ENCODE results near the gene SLC22A15. TPM values are rescaled to one million over a fixed set of nuclear protein-coding genes. Genes with fewer than 3 reads are reported as not detected.

The SLC22A15 gene
- total and polyA plus RNA-seq, 10 of the 15 experiments (the other 5 are each of a cell fraction or from before 2014, with no cell fraction given) = 0.05 to 2.8 (median 0.13) TPM; not detected in 1

DNA sequence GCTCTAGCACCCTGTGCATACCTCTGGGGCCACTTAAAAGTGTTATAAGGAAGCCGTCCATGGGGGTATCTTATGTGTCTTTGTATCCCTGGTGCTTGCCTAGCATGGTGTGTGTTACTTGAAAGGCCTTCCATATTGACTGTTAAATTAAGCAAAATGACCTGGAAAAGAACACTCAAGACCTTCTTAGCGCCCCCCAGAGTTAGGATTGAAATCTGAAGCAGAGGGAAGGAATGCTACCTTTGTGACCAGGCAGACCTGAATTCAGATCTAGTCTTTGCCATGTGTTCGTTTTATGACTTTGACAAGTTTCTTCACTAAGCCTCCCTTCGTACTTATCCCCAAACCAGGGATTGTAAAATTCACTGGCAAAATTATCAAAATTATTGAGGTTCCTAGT, 59.9 kb downstream of the SLC22A15 start (continued):
- TF ChIP-seq, protein P1, sequence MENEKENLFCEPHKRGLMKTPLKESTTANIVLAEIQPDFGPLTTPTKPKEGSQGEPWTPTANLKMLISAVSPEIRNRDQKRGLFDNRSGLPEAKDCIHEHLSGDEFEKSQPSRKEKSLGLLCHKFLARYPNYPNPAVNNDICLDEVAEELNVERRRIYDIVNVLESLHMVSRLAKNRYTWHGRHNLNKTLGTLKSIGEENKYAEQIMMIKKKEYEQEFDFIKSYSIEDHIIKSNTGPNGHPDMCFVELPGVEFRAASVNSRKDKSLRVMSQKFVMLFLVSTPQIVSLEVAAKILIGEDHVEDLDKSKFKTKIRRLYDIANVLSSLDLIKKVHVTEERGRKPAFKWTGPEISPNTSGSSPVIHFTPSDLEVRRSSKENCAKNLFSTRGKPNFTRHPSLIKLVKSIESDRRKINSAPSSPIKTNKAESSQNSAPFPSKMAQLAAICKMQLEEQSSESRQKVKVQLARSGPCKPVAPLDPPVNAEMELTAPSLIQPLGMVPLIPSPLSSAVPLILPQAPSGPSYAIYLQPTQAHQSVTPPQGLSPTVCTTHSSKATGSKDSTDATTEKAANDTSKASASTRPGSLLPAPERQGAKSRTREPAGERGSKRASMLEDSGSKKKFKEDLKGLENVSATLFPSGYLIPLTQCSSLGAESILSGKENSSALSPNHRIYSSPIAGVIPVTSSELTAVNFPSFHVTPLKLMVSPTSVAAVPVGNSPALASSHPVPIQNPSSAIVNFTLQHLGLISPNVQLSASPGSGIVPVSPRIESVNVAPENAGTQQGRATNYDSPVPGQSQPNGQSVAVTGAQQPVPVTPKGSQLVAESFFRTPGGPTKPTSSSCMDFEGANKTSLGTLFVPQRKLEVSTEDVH (IDR thresholded peaks at IDR 0.05; ENCODE audit: low read depth, partially characterized antibody) = no peak
- TF ChIP-seq, protein P2, sequence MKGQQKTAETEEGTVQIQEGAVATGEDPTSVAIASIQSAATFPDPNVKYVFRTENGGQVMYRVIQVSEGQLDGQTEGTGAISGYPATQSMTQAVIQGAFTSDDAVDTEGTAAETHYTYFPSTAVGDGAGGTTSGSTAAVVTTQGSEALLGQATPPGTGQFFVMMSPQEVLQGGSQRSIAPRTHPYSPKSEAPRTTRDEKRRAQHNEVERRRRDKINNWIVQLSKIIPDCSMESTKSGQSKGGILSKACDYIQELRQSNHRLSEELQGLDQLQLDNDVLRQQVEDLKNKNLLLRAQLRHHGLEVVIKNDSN (IDR thresholded peaks at IDR 0.05; ENCODE audit: borderline replicate concordance, extremely low read length, insufficient read depth, low read depth, low read length) = no peak
- TF ChIP-seq MYB (IDR thresholded peaks at IDR 0.05; ENCODE audit: borderline replicate concordance, low read depth, low read length) = no peak
- TF ChIP-seq CEBPB (IDR thresholded peaks at IDR 0.05; ENCODE audit: borderline replicate concordance in 1 of 2, low read depth in 2 of 2, low read length in 2 of 2) = no peak

DNA sequence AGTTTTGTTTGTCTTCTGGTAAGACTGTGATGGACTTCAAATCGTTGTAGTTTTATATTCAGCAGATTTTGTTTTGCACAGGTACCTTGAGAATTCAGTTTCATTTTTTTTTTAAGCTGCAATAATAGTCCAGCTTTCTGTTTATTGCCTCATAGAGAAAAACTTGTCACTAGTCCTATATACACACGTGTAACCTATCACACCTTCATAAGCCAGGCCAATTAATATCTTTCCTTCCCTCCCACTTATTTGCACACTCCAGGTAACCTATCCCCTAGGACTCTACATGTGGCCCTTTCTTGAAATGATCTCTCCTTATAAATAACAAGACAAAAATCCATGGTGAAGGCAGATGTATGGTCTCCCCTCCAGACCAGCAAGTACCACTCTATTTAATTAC, 62.4 kb downstream of the SLC22A15 start:
- no peak for ATAC-seq
- RAD21 ChIA-PET (ENCODE audit: unreplicated experiment) = no interaction called here
- TF ChIP-seq, protein P3, sequence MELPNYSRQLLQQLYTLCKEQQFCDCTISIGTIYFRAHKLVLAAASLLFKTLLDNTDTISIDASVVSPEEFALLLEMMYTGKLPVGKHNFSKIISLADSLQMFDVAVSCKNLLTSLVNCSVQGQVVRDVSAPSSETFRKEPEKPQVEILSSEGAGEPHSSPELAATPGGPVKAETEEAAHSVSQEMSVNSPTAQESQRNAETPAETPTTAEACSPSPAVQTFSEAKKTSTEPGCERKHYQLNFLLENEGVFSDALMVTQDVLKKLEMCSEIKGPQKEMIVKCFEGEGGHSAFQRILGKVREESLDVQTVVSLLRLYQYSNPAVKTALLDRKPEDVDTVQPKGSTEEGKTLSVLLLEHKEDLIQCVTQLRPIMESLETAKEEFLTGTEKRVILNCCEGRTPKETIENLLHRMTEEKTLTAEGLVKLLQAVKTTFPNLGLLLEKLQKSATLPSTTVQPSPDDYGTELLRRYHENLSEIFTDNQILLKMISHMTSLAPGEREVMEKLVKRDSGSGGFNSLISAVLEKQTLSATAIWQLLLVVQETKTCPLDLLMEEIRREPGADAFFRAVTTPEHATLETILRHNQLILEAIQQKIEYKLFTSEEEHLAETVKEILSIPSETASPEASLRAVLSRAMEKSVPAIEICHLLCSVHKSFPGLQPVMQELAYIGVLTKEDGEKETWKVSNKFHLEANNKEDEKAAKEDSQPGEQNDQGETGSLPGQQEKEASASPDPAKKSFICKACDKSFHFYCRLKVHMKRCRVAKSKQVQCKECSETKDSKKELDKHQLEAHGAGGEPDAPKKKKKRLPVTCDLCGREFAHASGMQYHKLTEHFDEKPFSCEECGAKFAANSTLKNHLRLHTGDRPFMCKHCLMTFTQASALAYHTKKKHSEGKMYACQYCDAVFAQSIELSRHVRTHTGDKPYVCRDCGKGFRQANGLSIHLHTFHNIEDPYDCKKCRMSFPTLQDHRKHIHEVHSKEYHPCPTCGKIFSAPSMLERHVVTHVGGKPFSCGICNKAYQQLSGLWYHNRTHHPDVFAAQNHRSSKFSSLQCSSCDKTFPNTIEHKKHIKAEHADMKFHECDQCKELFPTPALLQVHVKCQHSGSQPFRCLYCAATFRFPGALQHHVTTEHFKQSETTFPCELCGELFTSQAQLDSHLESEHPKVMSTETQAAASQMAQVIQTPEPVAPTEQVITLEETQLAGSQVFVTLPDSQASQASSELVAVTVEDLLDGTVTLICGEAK (IDR thresholded peaks at IDR 0.05; ENCODE audit: borderline replicate concordance) = no peak
- TF ChIP-seq SMAD1 (IDR thresholded peaks at IDR 0.05; ENCODE audit: low read depth, partially characterized antibody) (no peak), BHLHE40 (IDR thresholded peaks at IDR 0.05; ENCODE audit: borderline replicate concordance in 1 of 2, low read depth in 2 of 2, low read length in 1 of 2) (no peak), TCF3 (IDR thresholded peaks at IDR 0.05; ENCODE audit: borderline replicate concordance, insufficient read depth, low read depth, low read length) (no peak), BRCA1 (IDR thresholded peaks at IDR 0.05; ENCODE audit: low read depth, low read length) (no peak), SRF (IDR thresholded peaks at IDR 0.05; ENCODE audit: low read depth in 2 of 2, low read length in 2 of 2) (no peak)
- FAIRE-seq = no peak
- no peak for DNase-seq (ENCODE audit: low read depth, low spot score)
- intact Hi-C loops (cut with micrococcal nuclease; ENCODE audit: unreplicated experiment) (no loop called here), in situ Hi-C loops (cut with MboI) (no loop called here)
- Histone ChIP-seq H3K79me2 (ENCODE audit: control insufficient read depth, insufficient read depth, low read length) (no peaks in the 10 kb centered on the region), H3K4me2 (ENCODE audit: control insufficient read depth, insufficient read depth) (no peak overlapping the region), H3K9me3 (replicated peaks; ENCODE audit: control insufficient read depth, insufficient read depth, low read length) (no peaks in the 10 kb centered on the region), H3K36me3 (ENCODE audit: control insufficient read depth in 2 of 2, insufficient read depth in 2 of 2, low read length in 1 of 2) (no peaks in the 10 kb centered on the region), H2AFZ (ENCODE audit: control insufficient read depth, low read depth, low read length) (no peak overlapping the region), H4K20me1 (ENCODE audit: control insufficient read depth, insufficient read depth) (no peaks in the 10 kb centered on the region), H3K4me3 (no peak overlapping the region), H3K27ac (ENCODE audit: control insufficient read depth, insufficient read depth) (no peak overlapping the region), H3K4me1 (ENCODE audit: control insufficient read depth, insufficient read depth, low read length) (no peaks in the 10 kb centered on the region), H3K9ac (ENCODE audit: control insufficient read depth, insufficient read depth, low read length) (no peak overlapping the region), H3K27me3 (replicated peaks in 1 of 2; ENCODE audit: control insufficient read depth in 2 of 2, insufficient read depth in 2 of 2, low read length in 1 of 2) (no peaks in the 10 kb centered on the region)
- POLR2A ChIA-PET = no interaction called here
- SMC1A ChIA-PET (ENCODE audit: uncharacterized antibody, unreplicated experiment) = interaction anchor here (1.1 to 1.3 kb wide), 2 partner anchors 52 to 447 kb away, joined by 3 read pairs; no protein-coding TSS in a partner anchor
- WGBS (ENCODE audit: insufficient coverage, insufficient replicate concordance, low lambda C conversion rate, missing lambda C conversion rate) = 0% methylated on average over 1 of the region's 2 CpGs
- BruUV-seq (replicated peaks) = no TSS peak
- CTCF ChIA-PET = interaction anchor here (1.3 to 1.8 kb wide), 2 partner anchors 18 to 332 kb away, joined by 5 to 7 read pairs; no protein-coding TSS in a partner anchor

Measured in GM12878 (cell line).